ENCODE results near the gene PARP12.

DNA sequence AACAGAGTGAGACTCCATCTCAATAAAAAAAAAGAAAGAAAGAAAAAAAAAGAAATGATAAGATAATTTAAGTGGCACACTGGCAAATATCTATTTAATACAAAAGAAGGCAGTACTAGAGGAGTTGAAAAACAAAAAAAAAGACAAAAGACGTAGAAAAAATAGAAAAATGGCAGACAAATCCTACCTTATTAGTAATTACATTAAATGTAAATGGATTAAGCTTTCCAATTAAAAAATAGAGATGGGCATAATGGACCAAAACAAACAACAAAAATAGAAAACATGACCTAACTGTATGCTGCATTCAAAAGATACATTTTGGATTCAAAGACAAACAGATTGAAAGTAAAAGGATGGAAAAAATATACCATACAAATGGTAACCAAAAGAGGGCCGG, 5.3 kb upstream of the PARP12 start:
- TF ChIP-seq, protein P1, sequence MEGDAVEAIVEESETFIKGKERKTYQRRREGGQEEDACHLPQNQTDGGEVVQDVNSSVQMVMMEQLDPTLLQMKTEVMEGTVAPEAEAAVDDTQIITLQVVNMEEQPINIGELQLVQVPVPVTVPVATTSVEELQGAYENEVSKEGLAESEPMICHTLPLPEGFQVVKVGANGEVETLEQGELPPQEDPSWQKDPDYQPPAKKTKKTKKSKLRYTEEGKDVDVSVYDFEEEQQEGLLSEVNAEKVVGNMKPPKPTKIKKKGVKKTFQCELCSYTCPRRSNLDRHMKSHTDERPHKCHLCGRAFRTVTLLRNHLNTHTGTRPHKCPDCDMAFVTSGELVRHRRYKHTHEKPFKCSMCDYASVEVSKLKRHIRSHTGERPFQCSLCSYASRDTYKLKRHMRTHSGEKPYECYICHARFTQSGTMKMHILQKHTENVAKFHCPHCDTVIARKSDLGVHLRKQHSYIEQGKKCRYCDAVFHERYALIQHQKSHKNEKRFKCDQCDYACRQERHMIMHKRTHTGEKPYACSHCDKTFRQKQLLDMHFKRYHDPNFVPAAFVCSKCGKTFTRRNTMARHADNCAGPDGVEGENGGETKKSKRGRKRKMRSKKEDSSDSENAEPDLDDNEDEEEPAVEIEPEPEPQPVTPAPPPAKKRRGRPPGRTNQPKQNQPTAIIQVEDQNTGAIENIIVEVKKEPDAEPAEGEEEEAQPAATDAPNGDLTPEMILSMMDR (IDR thresholded peaks at IDR 0.05; ENCODE audit: low read depth, low read length, poor library complexity, severe bottlenecking), result no peak
- no peak for TF ChIP-seq EZH2phosphoT487 (IDR thresholded peaks at IDR 0.05; ENCODE audit: borderline replicate concordance, low read length)

All from DOHH2 (cell line).